HUES6 (cell line): ENCODE data around the gene TAX1BP1.
A peak's percentile ranks its signal among the peaks of the same experiment; 100 is the strongest.

Experiments used
- H3K27ac ChIP-seq: 2 replicates; pipeline ENCODE4 v1.7.0; 2013; ENCODE audit warnings: low read depth, mild to moderate bottlenecking, low read length, inconsistent platforms
- H3K27me3 ChIP-seq: 2 replicates; pipeline ENCODE4 v1.6.1; 2013; ENCODE audit warnings: low read length; ENCODE audit not compliant: control insufficient read depth, insufficient read depth
- H3K36me3 ChIP-seq: 2 replicates; pipeline ENCODE4 v1.6.1; 2013; ENCODE audit warnings: low read length; ENCODE audit not compliant: control insufficient read depth, insufficient read depth
- H3K4me1 ChIP-seq: 2 replicates; pipeline ENCODE4 v1.6.1; 2013; ENCODE audit warnings: low read length; ENCODE audit not compliant: control insufficient read depth, insufficient read depth
- H3K4me3 ChIP-seq: 2 replicates; pipeline ENCODE4 v1.5.1; 2013; ENCODE audit warnings: low read depth, low read length
- H3K9ac ChIP-seq: one replicate; pipeline ENCODE4 v1.6.1; 2013; ENCODE audit warnings: mild to moderate bottlenecking, low read length
- H3K9me3 ChIP-seq: 2 replicates; pipeline ENCODE4 v1.6.1; 2013; ENCODE audit warnings: low read depth, low read length; ENCODE audit not compliant: control insufficient read depth, insufficient read depth

Gene TAX1BP1

GRCh38 chr7:27739909-27740448 lies at the start of gene TAX1BP1:
TSS of gene TAX1BP1 (plus strand) at chr7:27740162. CDS start at chr7:27748525, 8,363 bp downstream.
- peak within 1 kb of the TSS; percentile 68 for H3K4me3 ChIP-seq
- peaks cover 13% of the 10 kb centered on the region for H3K4me1 ChIP-seq
- H3K9ac ChIP-seq, result peak within 1 kb of the TSS; percentile 92
- no peaks in the 10 kb centered on the region for H3K27me3 ChIP-seq
- H3K36me3 ChIP-seq, result no peaks in the 10 kb centered on the region
- H3K9me3 ChIP-seq, result no peaks in the 10 kb centered on the region
- peak within 1 kb of the TSS; percentile 69 for H3K27ac ChIP-seq

GRCh38 chr7:27690649-27691048 lies 49.3 kb upstream of the TAX1BP1 start:
- Histone ChIP-seq H3K4me3 (no peak overlapping the region), H3K9me3 (no peaks in the 10 kb centered on the region; the same call in 1 of the 2 replicates), H3K9ac (no peak overlapping the region), H3K27ac (no peak overlapping the region), H3K4me1 (peaks cover 3% of the 10 kb centered on the region), H3K36me3 (no peaks in the 10 kb centered on the region), H3K27me3 (no peaks in the 10 kb centered on the region)

GRCh38 chr7:27693794-27694193 lies 46.2 kb upstream of the TAX1BP1 start:
- Histone ChIP-seq H3K9ac (no peak overlapping the region), H3K27me3 (no peaks in the 10 kb centered on the region), H3K27ac (no peak overlapping the region), H3K9me3 (no peaks in the 10 kb centered on the region), H3K4me1 (peaks cover 3% of the 10 kb centered on the region), H3K4me3 (no peak overlapping the region), H3K36me3 (no peaks in the 10 kb centered on the region)

GRCh38 chr7:27695096-27695495 lies 44.9 kb upstream of the TAX1BP1 start:
- Histone ChIP-seq H3K27me3 (no peaks in the 10 kb centered on the region), H3K27ac (no peak overlapping the region), H3K4me1 (no peaks in the 10 kb centered on the region), H3K9me3 (no peaks in the 10 kb centered on the region), H3K36me3 (no peaks in the 10 kb centered on the region), H3K4me3 (no peak overlapping the region), H3K9ac (no peak overlapping the region)

GRCh38 chr7:27697861-27698430 lies 42.0 kb upstream of the TAX1BP1 start:
- H3K4me3 ChIP-seq, result no peak overlapping the region
- H3K27ac ChIP-seq, result no peak overlapping the region
- H3K27me3 ChIP-seq, result no peaks in the 10 kb centered on the region
- H3K4me1 ChIP-seq, result no peaks in the 10 kb centered on the region
- no peak overlapping the region for H3K9ac ChIP-seq
- H3K9me3 ChIP-seq, result no peaks in the 10 kb centered on the region
- H3K36me3 ChIP-seq, result no peaks in the 10 kb centered on the region

- no peaks in the 10 kb centered on the region for H3K27me3 ChIP-seq
- no peak overlapping the region for H3K27ac ChIP-seq
- H3K9me3 ChIP-seq, result no peaks in the 10 kb centered on the region
- no peaks in the 10 kb centered on the region for H3K36me3 ChIP-seq
- H3K4me1 ChIP-seq, result no peaks in the 10 kb centered on the region
- no peak overlapping the region for H3K9ac ChIP-seq
- no peak overlapping the region for H3K4me3 ChIP-seq
Measured at GRCh38 chr7:27699751-27700150, 40.2 kb upstream of the TAX1BP1 start.

GRCh38 chr7:27700501-27700900 lies 39.5 kb upstream of the TAX1BP1 start:
- Histone ChIP-seq H3K4me1 (no peaks in the 10 kb centered on the region), H3K27ac (no peak overlapping the region), H3K4me3 (no peak overlapping the region), H3K9me3 (no peaks in the 10 kb centered on the region), H3K9ac (no peak overlapping the region), H3K36me3 (no peaks in the 10 kb centered on the region), H3K27me3 (no peaks in the 10 kb centered on the region)

GRCh38 chr7:27703181-27703580 lies 36.8 kb upstream of the TAX1BP1 start:
- no peaks in the 10 kb centered on the region for H3K27me3 ChIP-seq
- H3K9me3 ChIP-seq, result no peaks in the 10 kb centered on the region
- H3K27ac ChIP-seq, result no peak overlapping the region
- H3K9ac ChIP-seq, result no peak overlapping the region
- no peak overlapping the region for H3K4me3 ChIP-seq
- H3K4me1 ChIP-seq, result no peaks in the 10 kb centered on the region
- no peaks in the 10 kb centered on the region for H3K36me3 ChIP-seq

- no peak overlapping the region for H3K9ac ChIP-seq
- no peak overlapping the region for H3K4me3 ChIP-seq
- H3K4me1 ChIP-seq, result no peaks in the 10 kb centered on the region
- no peaks in the 10 kb centered on the region for H3K36me3 ChIP-seq
- H3K9me3 ChIP-seq, result 0 out of 2 replicates have a peak, but pooled peaks cover 2% of the 10 kb centered on the region
- H3K27ac ChIP-seq, result no peak overlapping the region
- H3K27me3 ChIP-seq, result no peaks in the 10 kb centered on the region
Measured at GRCh38 chr7:27704422-27705199, 35.4 kb upstream of the TAX1BP1 start.

- no peaks in the 10 kb centered on the region for H3K4me1 ChIP-seq
- 0 out of 2 replicates have a peak, but pooled peaks cover 2% of the 10 kb centered on the region for H3K9me3 ChIP-seq
- no peak overlapping the region for H3K27ac ChIP-seq
- no peaks in the 10 kb centered on the region for H3K36me3 ChIP-seq
- no peaks in the 10 kb centered on the region for H3K27me3 ChIP-seq
- no peak overlapping the region for H3K9ac ChIP-seq
- H3K4me3 ChIP-seq, result no peak overlapping the region
Measured at GRCh38 chr7:27705200-27705594, 34.8 kb upstream of the TAX1BP1 start.

- no peaks in the 10 kb centered on the region for H3K4me1 ChIP-seq
- no peak overlapping the region for H3K9ac ChIP-seq
- no peak overlapping the region for H3K27ac ChIP-seq
- H3K9me3 ChIP-seq, result 0 out of 2 replicates have a peak, but pooled peaks cover 2% of the 10 kb centered on the region
- no peaks in the 10 kb centered on the region for H3K27me3 ChIP-seq
- H3K4me3 ChIP-seq, result no peak overlapping the region
- H3K36me3 ChIP-seq, result no peaks in the 10 kb centered on the region
Measured at GRCh38 chr7:27708485-27708884, 31.5 kb upstream of the TAX1BP1 start.
